Measurements from ENCODE around the gene RAD1.

- TF ChIP-seq EZH2 (IDR thresholded peaks at IDR 0.05; ENCODE audit: insufficient read depth, poor library complexity, severe bottlenecking) = no peak
- TF ChIP-seq EZH2phosphoT487 (IDR thresholded peaks at IDR 0.05; ENCODE audit: insufficient read depth, low read depth) = no peak
These were observed 17.6 kb upstream of the RAD1 start for GRCh38 chr5:34932947-34933346.
